GM21825 (cell line): ENCODE results near the gene MAP4.
"Not testable (repeated sequence)": the region's sequence is repeated elsewhere in the genome, so short reads cannot be mapped to it uniquely, and the experiment has no call there.

Experiments used
- ATAC-seq: cut with Tn5 transposase; IDR thresholded peaks from one replicate; pipeline ENCODE4 v1.9.1; 2021; ENCODE audit warnings: mild to moderate bottlenecking, moderate library complexity; ENCODE audit not compliant: unreplicated experiment

The MAP4 gene

GRCh38 chr3:47849186-47849698 is 167.0 kb downstream of the MAP4 start:
- ATAC-seq = no peak

DNA sequence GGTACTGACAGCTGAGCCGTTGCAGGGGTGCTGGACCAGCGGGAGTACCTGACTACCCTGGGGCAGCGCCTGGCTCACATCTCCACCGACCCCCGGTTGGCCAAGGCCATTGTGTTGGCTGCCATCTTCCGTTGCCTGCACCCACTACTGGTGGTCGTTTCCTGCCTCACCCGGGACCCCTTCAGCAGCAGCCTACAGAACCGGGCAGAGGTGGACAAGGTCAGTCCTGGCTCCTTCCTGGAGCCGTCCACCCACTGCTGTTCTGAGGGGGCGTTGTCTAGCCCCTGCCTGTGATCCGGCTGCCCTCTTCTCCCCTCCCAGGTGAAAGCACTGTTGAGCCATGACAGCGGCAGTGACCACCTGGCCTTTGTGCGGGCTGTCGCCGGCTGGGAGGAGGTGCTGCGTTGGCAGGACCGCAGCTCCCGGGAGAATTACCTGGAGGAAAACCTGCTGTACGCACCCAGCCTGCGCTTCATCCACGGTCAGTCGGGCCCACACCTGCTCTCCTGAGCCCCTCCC is 167.6 kb downstream of the MAP4 start:
- no peak for ATAC-seq

DNA sequence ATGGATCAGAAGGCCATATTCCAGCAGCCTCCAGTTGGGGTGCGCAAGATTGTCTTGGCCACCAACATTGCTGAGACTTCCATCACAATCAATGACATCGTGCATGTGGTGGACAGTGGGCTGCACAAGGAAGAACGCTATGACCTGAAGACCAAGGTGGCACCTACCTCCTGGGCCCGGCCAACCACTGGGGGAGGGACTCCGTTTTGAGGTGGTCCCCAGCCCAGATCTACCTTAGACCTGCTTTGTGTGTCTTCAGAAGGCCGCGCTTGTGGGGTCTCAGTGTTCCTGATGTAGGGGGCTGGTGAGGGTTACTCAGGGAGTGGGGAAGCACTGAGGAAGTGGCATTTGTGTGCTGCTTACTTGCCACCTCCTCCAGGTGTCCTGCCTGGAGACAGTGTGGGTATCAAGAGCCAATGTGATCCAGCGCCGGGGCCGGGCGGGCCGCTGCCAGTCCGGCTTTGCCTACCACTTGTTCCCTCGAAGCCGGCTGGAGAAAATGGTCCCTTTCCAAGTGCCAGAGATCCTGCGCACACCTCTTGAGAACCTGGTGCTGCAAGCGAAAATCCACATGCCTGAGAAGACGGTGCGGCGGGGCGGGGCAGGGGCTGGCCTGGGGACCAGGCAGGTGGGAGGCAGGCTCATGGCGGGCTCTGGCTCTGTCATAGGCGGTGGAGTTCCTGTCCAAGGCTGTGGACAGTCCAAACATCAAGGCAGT is 168.3 kb downstream of the MAP4 start:
- no peak for ATAC-seq

DNA sequence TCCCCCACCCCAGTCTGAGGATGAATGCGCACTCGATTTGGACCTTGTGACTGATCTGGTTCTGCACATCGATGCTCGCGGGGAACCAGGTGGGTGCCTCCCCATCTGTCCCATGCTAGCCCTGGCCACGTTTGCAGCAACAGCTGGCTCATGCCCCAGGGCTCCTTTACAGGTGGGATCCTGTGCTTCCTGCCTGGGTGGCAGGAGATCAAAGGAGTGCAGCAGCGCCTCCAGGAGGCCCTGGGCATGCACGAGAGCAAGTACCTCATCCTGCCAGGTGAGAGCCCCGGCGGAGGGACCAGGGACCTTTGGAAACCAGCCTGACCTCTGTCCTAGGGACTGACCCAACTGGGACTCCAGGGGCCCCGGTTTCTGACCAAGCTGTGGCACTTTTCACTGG is 169.0 kb downstream of the MAP4 start:
- ATAC-seq = no peak

GRCh38 chr3:47846880-47847248 is 169.4 kb downstream of the MAP4 start:
- no peak for ATAC-seq

GRCh38 chr3:47846186-47846879 is 169.9 kb downstream of the MAP4 start:
- ATAC-seq = no peak

DNA sequence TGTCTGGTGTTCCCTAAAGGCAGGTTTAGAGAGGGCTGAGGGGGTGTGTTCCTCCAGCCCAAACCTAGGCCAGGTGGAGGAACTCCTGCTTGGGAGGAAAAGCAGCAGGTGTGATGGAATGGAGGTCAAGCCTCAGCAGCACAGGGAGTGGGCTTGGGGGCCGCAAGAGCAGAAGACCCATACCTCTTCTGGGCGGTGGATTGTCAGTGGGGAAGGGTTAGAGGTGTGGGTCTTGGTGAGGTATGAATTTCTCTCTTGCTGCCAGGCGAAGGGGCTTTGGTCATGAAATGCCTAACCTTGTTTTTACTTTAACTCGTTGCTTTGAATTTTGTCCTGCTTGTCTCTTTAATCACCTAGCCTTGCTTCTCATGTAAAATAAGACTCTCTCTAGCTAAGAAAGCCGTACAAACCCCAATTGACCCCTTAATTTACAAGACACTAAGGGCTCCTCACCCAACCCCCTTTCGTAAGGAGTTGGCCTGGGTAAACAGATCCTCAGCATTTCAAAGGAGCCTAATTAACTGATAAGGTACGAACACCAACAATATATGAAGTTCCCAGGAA is 174.3 kb downstream of the MAP4 start:
- ATAC-seq = no peak

DNA sequence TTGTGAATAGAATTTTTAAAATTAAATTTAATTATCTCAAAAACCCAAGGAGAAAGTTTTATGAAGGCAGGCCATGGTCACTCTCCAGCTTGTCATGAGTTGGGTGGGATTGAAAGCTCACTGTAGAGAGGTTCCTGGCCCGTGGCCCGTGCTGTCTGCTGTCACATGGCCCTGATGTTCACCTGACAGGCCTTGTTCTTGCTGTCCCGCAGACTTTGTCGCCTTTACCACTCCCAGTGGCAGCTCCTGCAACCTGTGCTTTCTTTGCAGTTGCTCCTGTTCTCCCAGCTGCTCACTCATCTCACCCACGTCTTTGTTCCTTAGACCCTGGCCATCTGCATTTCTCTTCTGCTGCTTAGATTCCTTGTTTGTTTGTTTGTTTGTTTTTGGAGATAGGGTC is 177.7 kb downstream of the MAP4 start:
- ATAC-seq = no peak

DNA sequence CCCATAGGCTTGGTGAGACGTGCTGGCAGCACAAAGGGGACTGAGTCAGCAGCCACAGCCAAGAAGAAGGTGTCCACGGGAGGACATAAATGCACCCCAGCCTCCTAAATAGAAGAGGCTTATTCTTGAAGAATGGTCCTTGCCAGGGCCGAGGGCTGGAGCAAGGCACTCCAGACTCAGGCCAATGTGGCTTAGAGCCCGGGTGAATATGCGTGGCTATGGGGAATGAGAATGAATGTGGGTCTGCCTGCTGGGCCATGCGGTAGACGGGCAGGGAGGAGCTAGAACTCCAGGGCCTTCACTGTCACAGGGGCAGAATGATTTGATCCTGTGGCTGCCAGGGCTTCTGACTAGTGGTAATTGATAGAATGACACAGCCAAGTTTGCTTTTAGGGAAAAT is 179.2 kb downstream of the MAP4 start:
- no peak for ATAC-seq

- ATAC-seq = not testable (repeated sequence)
Observed at GRCh38 chr3:47829482-47829881, 186.7 kb downstream of the MAP4 start.

DNA sequence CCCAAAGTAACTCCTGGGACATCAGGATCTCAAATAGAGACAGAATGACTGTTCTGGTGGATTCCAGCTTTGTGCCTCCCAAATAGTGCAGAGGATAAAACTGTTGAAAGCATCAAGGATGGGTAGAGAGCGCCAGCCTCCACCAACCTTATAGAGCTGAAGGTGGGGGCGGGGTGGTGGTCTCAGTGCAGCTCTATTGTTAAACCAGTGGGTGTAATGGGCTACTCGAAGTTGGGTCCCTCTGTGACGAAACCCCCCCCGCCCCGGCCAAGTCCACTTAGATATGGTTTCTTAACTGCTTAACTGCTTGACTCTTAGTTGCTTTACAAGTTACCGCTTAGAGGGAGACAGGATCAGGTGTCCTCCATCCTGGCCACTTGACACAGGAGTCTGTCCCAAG is 190.6 kb downstream of the MAP4 start:
- no peak for ATAC-seq

DNA sequence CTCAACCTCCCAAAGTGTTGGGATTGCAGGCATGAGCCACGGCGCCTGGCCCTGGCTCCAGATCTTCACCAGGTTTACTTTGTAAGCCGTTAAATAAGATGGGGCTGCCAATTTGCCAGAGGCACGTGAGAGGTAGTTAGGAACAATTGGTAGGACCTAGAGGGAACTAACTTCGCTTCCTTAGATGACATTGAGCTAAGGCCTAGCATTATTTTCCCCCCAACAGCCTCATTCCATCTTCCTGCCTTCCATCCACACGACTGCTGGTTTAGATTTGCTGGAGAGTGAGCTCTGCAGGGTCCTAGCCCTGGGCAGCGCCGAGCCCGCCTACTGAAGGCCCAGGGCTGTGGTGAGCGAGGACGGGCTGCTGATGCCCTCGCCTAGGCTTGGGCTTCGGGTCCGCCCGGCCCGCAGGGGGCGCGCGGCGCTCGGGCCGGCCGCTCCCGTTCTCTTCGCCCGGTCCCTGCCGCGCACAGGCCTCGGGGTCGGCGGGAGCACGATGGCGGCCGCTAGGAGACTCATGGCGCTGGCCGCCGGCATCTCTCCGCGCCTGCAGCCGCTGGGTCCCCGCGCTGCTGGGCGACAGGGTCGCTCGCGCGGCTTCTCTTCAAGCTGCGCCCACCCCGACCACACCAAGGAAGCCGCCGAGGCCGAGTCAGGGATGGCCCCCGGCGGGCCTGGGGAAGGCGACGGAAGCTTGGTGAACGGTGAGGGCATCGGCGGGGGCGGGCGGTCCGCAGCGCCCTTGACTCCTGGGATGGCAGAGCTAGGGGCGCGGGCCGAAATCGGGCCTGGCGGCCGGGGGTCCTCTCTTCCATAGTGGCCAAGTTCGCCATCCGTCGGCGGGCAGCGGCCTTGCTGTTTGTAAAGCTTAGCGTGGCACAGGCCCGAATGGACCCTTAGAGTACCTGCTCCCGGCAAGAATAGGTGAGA is 191.4 kb downstream of the MAP4 start:
- ATAC-seq = peak; percentile 97

- no peak for ATAC-seq
Observed at GRCh38 chr3:47817609-47818008, 198.6 kb downstream of the MAP4 start.

- no peak for ATAC-seq
Observed at GRCh38 chr3:47813551-47814177, 202.6 kb downstream of the MAP4 start.

DNA sequence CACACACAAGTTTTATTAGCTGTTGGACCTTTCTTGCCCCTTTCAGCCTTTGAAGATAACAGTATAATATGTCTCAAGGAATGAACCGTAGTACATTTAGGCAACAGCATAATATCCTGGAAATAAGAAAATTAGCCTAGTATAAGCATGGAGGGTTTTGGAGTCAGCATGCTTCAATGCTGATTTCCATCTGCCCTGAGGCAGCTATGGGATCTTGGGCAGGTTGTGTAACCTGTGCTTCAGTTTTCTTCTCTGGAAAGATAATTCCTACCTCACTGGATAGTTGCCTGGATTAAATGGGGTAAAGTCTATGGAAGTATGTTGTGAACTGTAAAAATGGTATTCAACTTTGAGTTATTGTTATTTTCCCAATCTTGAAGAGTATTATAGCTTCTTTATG is 211.6 kb downstream of the MAP4 start:
- no peak for ATAC-seq

GRCh38 chr3:47803480-47804025 is 212.7 kb downstream of the MAP4 start:
- no peak for ATAC-seq

GRCh38 chr3:47802734-47803479 is 213.3 kb downstream of the MAP4 start, which contains the start of gene DHX30:
Gene DHX30, plus strand, starts transcription at chr3:47803138. Its CDS starts 7,546 bp downstream, at chr3:47810684.
- peak; percentile 77 for ATAC-seq
